Skin of body (tissue), 2 donors: ENCODE results near the gene PRKCH. TPM values are rescaled to one million over a fixed set of nuclear protein-coding genes. Genes with fewer than 3 reads are reported as not detected.
"Not testable (repeated sequence)": the region's sequence is repeated elsewhere in the genome, so short reads cannot be mapped to it uniquely, and the experiment has no call there.

Source experiments
- DNase-seq: peaks from one replicate; lab custom pipeline; 2025; lab: John Stamatoyannopoulos, UW
- total RNA-seq: library from RNA; depleted of rRNA; stranded (reverse); fragments of >200 nt; gene quantifications from one replicate; pipeline ENCODE4 v1.2.3, GENCODE V29; 2014

The PRKCH gene
- total RNA-seq, 1 donor from 2014 or later: 50.0 TPM

GRCh38 chr14:61453103-61453767 is 131.9 kb downstream of the PRKCH start:
- DNase-seq: no peak

DNA sequence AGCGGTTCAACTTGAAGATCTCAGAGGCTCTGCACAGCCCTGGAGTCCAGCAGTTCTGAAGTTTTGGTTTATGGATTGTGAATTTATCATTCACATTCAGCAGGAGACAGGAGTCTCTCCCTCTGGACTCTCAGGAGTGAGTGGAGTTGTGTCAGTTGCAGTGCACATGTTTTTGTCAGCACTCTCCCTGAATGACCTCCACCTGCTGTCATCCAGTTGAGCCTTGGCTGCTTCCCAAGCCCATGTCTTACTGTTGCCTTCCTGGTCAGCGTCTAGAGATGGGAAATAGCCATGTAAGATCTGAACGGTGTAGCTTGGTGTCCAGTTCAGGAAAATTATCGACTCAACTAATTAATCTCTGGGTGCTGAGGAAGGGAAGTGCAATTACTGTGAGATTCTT is 133.2 kb downstream of the PRKCH start:
- DNase-seq: peak; percentile 9

GRCh38 chr14:61455351-61455750 is 134.0 kb downstream of the PRKCH start:
- no peak for DNase-seq

GRCh38 chr14:61456720-61457119 is 135.3 kb downstream of the PRKCH start:
- DNase-seq: peak; percentile 22

DNA sequence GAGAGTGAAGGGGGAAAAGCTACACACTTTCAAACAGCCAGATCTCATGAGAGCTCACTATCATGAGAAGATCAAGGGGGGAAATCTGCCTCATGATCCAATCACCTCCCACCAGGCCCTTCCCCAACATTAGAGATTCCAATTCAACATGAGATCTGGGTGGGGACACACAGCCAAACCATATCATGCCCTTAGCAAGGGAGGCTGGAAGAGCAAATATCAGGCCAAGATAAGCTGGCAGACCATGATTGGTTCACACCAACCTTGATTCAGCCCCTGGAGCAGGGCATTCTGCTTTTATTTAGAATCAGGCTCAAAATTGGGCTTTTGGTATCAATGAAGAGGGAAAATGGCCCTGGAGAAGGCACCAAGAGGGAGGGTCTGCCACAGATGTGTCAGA is 137.4 kb downstream of the PRKCH start:
- DNase-seq: no peak

- DNase-seq: no peak
Measured at GRCh38 chr14:61459229-61459628, 137.8 kb downstream of the PRKCH start.

- no peak for DNase-seq
Measured at GRCh38 chr14:61460063-61460462, 138.7 kb downstream of the PRKCH start.

GRCh38 chr14:61460718-61461611 is 139.6 kb downstream of the PRKCH start:
- DNase-seq: no peak

DNA sequence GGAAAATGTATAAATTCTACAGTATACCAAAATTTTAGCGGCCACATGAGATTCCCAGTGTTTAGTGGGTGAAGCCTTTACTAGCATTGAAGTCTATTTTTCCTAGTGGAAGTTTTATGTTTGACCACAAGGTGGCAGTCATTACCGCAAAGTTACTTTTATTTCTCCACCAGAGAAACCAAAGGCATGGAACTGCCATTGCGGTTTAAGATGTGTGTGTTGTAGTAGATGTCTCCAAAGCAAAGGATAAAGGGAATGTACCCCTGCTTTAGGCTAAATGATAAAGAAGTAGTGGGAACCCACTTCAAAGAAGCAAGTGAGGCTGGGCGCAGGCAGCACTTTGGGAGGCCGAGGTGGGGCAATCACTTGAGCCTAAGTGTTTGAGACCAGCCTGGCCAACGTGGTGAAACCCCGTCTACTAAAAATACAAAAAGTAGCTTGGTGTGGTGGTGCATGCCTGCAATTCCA is 140.5 kb downstream of the PRKCH start:
- peak; percentile 51 for DNase-seq

GRCh38 chr14:61462566-61463193 is 141.3 kb downstream of the PRKCH start:
- no peak for DNase-seq

DNA sequence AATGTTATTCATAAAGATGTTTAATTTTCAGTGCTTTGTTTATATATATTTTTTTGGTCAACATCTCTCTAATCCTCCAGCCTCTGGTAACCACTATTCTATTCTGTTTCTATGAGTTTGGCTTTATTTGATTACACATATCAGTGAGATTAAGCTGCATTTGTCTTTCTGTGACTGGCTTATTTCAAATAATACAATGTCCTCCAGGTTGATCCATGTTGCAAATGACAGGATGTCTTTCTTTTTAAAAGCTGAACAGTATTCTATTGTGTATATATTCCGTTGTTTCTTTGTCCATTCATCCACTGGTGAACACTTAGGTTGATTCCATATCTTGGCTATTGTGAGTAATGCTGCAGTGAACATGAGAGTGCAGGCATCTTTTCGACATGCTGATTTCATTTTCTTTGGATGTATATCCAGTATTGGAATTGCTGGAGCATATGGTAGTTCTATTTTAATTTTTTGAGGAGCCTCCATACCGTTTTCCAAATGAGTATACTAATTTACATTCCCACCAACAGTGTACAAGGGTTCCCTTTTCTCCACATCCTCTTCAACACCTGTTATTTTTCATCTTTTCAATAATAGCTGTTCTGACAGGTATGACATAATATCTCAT is 142.4 kb downstream of the PRKCH start:
- no peak for DNase-seq

DNA sequence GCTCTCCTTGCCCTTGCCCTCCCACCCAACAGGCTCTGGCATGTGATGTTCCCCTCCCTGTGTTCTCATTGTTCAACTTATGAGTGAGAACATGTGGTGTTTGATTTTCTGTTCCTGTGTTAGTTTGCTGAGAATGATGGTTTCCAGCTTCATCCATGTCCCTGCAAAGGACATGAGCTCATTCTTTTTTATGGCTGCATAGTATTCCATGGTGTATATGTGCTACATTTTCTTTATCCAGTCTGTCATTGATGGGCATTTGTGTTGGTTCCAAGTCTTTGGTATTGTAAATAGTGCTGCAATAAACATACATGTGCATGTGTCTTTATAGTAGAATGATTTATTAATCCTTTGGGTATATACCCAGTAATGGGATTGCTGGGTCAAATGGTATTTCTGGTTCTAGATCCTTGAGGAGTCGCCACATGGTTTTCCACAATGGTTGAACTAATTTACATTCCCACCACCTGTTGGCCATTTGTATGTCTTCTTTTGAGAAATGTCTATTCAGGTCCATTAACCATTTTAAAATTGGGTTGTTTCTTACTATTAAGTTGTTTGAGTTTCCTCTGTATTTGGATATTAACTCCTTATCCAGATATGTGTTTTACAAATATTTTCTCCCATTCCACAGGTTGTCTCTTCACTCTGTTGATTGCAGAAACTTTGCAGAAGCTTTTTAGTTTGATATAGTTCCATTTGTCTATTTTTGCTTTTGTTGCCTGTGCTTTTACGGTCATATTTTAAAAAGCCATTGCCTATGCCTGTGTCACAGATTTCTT is 143.4 kb downstream of the PRKCH start:
- DNase-seq: not testable (repeated sequence)

DNA sequence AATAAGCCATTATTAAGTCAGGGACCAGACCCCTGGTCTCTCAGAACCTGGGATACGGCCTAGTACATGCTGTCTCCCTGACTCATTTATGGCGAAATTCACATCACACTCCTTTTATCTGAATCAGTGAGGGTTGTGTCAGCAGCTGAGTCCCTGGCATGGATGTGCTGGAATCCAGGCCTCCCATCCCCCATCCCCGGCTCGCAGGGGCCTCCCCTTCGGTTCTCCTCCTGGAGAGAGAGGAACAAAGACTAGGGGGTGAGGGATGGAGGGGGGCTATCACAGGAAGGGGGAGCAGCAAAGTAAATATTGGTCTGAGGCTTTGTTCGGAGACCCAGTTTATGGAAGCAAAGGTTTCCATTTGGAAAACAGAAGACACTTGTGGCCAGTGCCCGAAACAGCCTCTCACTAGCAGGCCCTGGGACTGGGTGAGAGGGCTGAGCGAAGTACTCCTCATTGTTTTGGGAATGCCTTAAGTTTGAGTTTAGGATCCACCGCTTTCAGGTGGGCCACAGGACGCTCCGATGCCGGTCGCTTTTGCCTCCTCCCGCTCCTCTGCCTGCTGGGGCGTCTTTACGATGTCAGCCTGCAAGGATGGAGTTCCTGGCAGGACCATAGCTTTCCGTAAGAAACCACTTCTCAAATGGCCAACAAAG is 145.0 kb downstream of the PRKCH start:
- DNase-seq: no peak

- DNase-seq: no peak
Measured at GRCh38 chr14:61466905-61467280, 145.5 kb downstream of the PRKCH start.

DNA sequence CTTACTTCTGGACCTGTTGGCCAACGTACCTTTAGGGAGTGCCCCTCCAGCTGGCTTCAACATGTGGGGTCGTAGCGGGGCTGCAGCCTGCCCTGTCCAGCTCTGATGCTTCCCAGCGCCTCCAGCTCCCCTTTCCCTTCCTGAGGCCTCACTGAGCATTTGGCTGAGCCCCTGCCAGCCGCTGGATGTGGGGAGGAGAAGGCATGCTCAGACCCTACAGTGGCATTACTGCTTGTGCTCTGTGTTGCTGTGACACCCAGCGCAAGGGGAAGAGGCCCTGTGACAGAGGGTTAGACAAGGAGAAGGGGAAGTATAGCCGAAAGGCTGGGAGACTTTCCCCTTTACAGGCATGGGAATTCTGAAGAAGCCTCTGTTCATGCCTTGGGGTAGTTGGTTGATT is 145.9 kb downstream of the PRKCH start:
- DNase-seq: no peak

- DNase-seq: no peak
Measured at GRCh38 chr14:61468063-61468825, 146.9 kb downstream of the PRKCH start.

GRCh38 chr14:61469781-61470180 is 148.4 kb downstream of the PRKCH start:
- no peak for DNase-seq

DNA sequence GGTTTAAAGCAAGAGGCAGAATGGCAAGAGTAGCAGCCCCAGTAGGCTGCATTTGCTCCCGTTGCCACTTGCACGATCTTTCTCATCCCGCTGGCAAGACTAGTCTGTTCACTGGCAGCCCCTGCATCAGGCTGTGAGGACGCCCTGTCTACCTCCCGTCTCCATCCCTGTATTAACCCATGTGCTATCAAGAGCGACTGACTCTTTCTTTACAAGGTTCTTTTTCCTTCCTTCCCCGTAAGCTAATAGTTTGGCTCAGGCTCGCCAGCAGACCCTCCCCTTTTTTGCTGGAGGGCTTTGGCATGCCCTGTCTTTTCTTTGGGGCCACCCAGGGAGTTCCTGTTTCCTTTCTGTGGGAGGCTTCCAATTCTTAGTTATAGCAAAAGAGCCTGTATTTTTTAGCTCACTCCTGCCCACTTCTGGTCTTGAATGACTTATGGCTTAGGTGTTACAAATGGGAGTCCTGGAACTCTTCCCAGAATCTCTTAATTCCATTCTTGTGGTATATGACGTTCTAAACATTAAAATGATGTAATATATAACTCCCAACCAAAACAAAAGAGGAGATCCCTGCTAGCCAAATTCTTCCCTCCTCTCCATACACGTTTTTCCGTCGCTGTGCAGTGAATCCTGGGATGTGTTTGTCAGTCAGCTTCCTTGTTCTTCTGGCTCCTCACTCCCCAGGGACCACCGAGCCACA is 149.0 kb downstream of the PRKCH start:
- DNase-seq: peak; percentile 21

DNA sequence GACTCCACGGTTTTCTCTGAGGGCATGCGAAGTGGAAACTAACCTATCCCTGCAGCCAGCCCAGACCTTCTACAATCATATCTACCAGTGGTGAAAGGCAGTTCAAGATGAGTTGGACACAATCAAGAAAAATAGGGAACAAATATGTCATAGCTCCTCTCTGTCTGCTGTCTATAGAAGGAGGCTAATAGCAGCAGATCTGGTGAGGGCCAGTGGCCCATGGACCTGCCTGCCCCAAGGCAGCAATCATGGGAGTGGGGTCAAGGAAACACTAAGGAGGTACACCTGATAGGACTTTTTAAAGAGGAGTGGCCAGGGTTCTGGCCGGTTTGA is 149.5 kb downstream of the PRKCH start:
- DNase-seq: no peak
